Upper lobe of right lung (tissue), 1 donor: ENCODE measurements around the gene SEPHS1. TPM values are rescaled to one million over a fixed set of nuclear protein-coding genes. Genes with fewer than 3 reads are reported as not detected.

Source experiments
- ATAC-seq: fragments of 200-7000 bp; cut with Tn5 transposase; one replicate; pipeline ENCODE4 v1.9.1; 2020; ENCODE audit warnings: mild to moderate bottlenecking, moderate library complexity
- DNase-seq: peaks from one replicate; pipeline ENCODE4 v3.0.0-alpha.2; 2020
- H3K27ac ChIP-seq: fragments of 200-600 bp; one replicate; pipeline ENCODE4 v1.8.0; 2022
- H3K27me3 ChIP-seq: fragments of 200-600 bp; one replicate; pipeline ENCODE4 v1.8.0; 2022; ENCODE audit warnings: mild to moderate bottlenecking
- H3K36me3 ChIP-seq: fragments of 200-600 bp; one replicate; pipeline ENCODE4 v1.8.0; 2022
- H3K4me1 ChIP-seq: fragments of 200-600 bp; one replicate; pipeline ENCODE4 v1.8.0; 2022
- H3K4me3 ChIP-seq: fragments of 200-600 bp; one replicate; pipeline ENCODE4 v1.8.0; 2022; ENCODE audit warnings: mild to moderate bottlenecking
- H3K9me3 ChIP-seq: fragments of 200-600 bp; one replicate; pipeline ENCODE4 v1.8.0; 2022
- intact Hi-C: fragments of 100-400 bp; cut with DNase I; formaldehyde crosslinking; loops from one replicate; pipeline ENCODE4 v1.11.0; 2022
- total RNA-seq: library from RNA; stranded (reverse); fragmentation: NEBNext Ultra II Directional; extraction: Animal tissue kit (Norgen Biotek cat#: 25700); gene quantifications from one replicate; pipeline ENCODE4 v1.2.1, GENCODE V29; 2021
- TF ChIP-seq, protein P1 (sequence below): fragments of 200-600 bp; IDR thresholded peaks from one replicate; pipeline ENCODE4 v1.8.0; 2022; ENCODE audit warnings: antibody characterized with exemption
- donor health status: DM: no; HTN: yes; CAD: no; lungs with severe emphysema.

SEPHS1 gene
- total RNA-seq, 1 donor from 2014 or later: 38.9 TPM

DNA sequence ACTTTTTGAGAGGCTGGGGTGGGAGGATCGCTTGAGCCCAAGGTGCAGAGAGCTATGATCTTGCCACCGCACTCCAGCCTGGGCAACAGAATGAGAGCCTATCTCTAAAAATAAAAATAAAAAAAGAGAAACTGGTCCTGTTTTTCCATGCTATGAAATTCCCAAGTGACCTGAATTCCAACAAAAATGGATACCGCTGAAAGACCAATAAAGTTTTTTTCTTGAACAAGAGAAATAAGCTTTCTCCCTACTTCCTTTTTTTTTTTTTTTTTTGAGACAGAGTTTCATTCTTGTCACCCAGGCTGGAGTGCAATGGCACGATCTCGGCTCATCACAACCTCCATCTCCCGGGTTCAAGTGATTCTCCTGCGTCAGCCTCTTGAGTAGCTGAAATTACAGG lies 12.5 kb upstream of the SEPHS1 start:
- Histone ChIP-seq H3K27ac (no peak overlapping the region), H3K27me3 (no peaks in the 10 kb centered on the region), H3K9me3 (no peaks in the 10 kb centered on the region), H3K4me3 (no peak overlapping the region), H3K36me3 (no peaks in the 10 kb centered on the region), H3K4me1 (no peaks in the 10 kb centered on the region)
- TF ChIP-seq, protein P1, sequence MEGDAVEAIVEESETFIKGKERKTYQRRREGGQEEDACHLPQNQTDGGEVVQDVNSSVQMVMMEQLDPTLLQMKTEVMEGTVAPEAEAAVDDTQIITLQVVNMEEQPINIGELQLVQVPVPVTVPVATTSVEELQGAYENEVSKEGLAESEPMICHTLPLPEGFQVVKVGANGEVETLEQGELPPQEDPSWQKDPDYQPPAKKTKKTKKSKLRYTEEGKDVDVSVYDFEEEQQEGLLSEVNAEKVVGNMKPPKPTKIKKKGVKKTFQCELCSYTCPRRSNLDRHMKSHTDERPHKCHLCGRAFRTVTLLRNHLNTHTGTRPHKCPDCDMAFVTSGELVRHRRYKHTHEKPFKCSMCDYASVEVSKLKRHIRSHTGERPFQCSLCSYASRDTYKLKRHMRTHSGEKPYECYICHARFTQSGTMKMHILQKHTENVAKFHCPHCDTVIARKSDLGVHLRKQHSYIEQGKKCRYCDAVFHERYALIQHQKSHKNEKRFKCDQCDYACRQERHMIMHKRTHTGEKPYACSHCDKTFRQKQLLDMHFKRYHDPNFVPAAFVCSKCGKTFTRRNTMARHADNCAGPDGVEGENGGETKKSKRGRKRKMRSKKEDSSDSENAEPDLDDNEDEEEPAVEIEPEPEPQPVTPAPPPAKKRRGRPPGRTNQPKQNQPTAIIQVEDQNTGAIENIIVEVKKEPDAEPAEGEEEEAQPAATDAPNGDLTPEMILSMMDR: no peak
- no peak for DNase-seq
- no peak for ATAC-seq
- intact Hi-C loops: no loop called here

DNA sequence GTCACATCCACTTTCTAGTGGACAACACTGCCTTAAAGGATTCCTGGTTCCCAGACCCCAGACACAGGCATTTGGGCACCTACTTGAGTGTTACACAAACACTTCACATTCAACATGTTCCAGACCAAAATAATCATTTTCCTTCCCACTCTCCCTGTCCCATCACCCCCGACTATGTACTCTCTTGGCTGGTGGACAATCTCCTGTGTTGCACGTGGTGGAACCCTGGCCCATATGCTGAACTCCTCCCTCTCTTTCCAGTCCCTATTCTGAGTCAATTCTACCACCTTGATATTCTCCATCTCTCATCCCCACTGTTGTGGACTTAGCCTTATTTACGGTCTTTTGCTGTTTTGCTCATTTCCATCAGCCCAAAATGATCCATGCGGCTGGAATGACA lies 8.3 kb upstream of the SEPHS1 start:
- H3K27me3 ChIP-seq: no peaks in the 10 kb centered on the region
- no peaks in the 10 kb centered on the region for H3K36me3 ChIP-seq
- intact Hi-C loops: no loop called here
- no peaks in the 10 kb centered on the region for H3K9me3 ChIP-seq
- no peaks in the 10 kb centered on the region for H3K4me1 ChIP-seq
- H3K4me3 ChIP-seq: no peak overlapping the region
- ATAC-seq (no peak), DNase-seq (no peak)
- H3K27ac ChIP-seq: no peak overlapping the region
- TF ChIP-seq, protein P1: no peak

GRCh38 chr10:13354783-13355182 lies 6.7 kb upstream of the SEPHS1 start:
- no peak for DNase-seq
- H3K27me3 ChIP-seq: no peaks in the 10 kb centered on the region
- intact Hi-C loops: no loop called here

GRCh38 chr10:13352519-13352918 lies 4.4 kb upstream of the SEPHS1 start:
- Histone ChIP-seq H3K4me1 (peaks cover 12% of the 10 kb centered on the region), H3K4me3 (no peak overlapping the region), H3K9me3 (no peaks in the 10 kb centered on the region), H3K36me3 (no peaks in the 10 kb centered on the region), H3K27ac (no peak overlapping the region), H3K27me3 (no peaks in the 10 kb centered on the region)
- ATAC-seq (no peak), DNase-seq (no peak)
- TF ChIP-seq, protein P1: no peak
- intact Hi-C loops: no loop called here

More at GRCh38 chr10:13354783-13355182, 6.7 kb upstream of the SEPHS1 start:
- Histone ChIP-seq H3K27ac (no peak overlapping the region), H3K4me3 (no peak overlapping the region), H3K9me3 (no peaks in the 10 kb centered on the region), H3K36me3 (no peaks in the 10 kb centered on the region), H3K4me1 (peaks cover 6% of the 10 kb centered on the region)
- ATAC-seq: no peak
- TF ChIP-seq, protein P1: no peak

GRCh38 chr10:13351340-13351915 lies 3.3 kb upstream of the SEPHS1 start:
- Histone ChIP-seq H3K4me1 (peaks cover 15% of the 10 kb centered on the region), H3K9me3 (no peaks in the 10 kb centered on the region), H3K27ac (no peak overlapping the region), H3K27me3 (no peaks in the 10 kb centered on the region), H3K4me3 (no peak overlapping the region), H3K36me3 (no peaks in the 10 kb centered on the region)
- TF ChIP-seq, protein P1: no peak
- DNase-seq (no peak), ATAC-seq (no peak)
- intact Hi-C loops: no loop called here
